GM19397 (cell line): ENCODE measurements around the gene STARD8.

Experiments
- ATAC-seq: cut with Tn5 transposase; IDR thresholded peaks from one replicate; pipeline ENCODE4 v1.9.1; 2021; ENCODE audit warnings: mild to moderate bottlenecking, moderate library complexity; ENCODE audit not compliant: unreplicated experiment

The STARD8 gene

DNA sequence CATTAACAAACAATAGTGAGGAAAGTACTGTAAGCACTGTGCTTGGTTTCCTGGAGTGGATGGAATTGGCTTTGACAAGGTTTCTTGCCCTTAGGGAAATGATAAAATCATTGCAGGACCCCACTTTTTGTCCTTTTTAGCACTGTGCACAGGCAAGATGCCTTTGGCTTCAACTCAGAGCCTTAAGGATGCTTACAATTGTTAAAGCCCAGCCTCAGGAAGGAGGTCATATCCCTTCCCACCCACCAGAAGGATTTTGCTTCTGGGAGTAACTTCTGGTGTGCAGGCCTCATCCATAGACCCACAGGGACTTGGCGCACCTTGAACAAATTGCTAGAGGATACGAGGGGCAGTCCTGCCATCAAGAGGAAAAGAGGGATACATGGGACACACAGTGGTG, 44.5 kb downstream of the STARD8 start:
- ATAC-seq: no peak

- no peak for ATAC-seq
Observed at GRCh38 chrX:68692651-68693050, 45.2 kb downstream of the STARD8 start.

DNA sequence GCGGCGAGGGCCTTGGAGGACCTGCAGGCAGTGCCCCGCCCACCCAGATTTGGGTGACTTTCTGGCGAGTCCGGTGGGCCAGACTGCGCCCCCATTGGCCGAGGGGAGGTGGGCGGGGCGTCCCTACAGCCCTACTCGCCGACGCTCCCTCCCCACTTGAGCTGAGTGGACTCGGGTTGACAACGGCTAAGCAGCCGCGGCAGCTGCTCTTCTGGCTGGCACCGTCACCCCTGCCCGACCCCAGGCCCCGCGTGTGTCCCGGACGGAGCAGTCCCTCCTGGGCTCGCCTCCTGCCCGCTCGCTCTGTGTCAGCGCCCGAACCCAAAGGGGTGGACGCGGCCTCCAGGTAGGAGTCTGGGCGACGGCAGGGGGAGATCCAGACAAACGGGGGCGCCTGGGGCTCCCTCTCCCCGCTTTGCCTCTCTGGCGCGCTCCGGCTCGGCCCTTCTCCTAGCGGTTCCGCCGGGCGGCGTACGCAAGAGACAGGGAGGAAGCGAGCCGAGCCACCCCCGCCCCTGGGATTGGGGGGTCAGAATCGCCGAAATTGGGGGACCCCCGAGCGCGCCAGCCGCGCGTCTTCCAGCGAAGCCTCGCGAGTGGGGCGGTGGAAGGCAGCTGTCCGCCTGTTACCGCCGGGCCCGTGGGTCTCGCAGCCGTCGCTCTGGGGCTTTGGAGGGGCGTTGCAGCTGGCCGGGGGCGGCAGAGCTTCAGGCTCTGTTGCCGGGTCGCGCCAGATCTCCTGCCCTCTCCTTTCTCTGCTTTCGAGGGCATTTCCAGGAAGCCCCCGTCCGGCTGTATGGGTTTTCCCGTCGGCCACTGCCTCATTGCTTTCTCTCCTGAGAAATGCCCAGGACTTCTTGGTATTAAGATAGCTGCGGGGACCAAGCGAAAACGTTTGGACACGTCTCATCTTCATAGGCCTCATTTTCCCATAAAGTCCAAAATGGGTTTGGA, 46.3 kb downstream of the STARD8 start:
- ATAC-seq: peak; percentile 51

DNA sequence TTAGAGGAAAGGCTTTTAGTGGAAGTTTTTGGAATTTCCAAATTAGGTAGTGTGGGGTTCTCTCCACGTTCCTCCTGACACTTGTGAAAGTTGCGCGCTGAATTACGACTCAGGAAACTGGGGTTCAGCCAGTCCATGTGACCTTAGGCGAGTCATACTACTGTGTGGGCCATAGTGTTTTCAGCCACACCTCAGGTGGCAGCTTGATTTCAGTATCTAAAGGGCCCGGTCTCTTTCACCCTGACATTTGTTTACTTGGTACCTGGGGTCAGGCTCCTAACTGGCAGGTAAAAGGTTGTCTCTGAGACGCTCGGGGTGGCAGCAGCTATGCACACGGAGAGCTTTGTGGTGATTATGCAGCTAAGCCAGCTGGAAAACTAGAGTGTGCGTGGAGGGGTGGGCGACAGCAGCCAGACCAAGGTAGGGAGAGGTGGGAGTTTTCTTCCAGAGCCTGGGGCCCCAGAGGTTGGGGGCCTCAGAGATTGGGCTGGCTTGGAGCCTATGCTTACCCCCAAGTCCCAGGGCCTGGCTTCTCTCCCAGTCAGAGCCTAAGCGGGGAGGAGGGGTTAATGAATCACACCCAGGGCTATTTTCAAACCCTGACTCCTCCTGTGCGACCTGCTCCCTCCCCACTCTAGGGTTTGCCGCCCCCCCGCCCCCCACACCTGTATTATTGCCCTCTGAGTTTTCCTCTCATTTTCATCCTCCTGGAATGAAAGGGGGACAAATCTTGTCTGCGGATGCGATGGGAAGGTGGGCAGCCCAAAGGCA, 47.2 kb downstream of the STARD8 start:
- no peak for ATAC-seq

GRCh38 chrX:68695206-68695845, 47.9 kb downstream of the STARD8 start:
- no peak for ATAC-seq

GRCh38 chrX:68696267-68696990, 49.0 kb downstream of the STARD8 start:
- no peak for ATAC-seq

- ATAC-seq: no peak
Observed at GRCh38 chrX:68697036-68697435, 49.6 kb downstream of the STARD8 start.

- no peak for ATAC-seq
Observed at GRCh38 chrX:68697465-68698125, 50.1 kb downstream of the STARD8 start.

GRCh38 chrX:68698942-68699341, 51.5 kb downstream of the STARD8 start:
- ATAC-seq: no peak

DNA sequence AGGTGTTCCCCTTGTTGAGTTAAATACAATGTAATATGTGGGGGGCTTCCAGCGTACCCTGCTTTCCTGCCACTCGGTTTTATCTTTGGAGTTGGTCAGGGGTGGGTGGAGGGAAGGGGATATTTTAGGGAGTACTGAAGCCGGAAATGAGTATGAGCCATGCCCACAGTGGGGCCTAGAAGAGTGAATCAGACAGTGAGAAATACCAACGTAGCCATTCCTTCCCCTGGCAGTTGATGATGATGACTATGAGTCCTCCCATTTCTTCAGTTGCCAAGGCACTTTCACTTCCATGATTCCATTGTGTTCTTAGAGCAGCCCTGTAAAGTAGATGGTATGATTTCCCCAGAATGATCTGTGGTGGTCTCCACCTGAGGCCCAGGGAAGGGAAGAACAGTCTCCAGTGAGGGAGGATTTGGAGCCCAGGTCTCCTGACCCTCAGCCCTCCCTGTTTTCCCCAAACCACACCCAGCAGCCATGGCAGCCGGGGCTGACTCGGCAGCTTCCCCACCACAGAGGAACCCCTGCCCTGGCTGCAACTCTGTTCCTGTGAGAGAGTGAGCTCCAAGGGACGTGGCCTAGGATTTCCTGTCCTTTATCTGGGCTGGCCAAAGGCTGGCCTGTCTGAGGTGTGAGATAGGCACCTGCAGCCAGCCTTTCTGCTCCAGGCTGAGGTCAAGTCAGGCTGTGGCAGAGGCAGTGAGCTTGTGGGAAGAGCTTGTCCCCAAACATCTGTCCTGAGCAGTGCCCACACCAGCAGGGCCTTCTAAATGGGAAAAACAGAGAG, 52.7 kb downstream of the STARD8 start:
- no peak for ATAC-seq

DNA sequence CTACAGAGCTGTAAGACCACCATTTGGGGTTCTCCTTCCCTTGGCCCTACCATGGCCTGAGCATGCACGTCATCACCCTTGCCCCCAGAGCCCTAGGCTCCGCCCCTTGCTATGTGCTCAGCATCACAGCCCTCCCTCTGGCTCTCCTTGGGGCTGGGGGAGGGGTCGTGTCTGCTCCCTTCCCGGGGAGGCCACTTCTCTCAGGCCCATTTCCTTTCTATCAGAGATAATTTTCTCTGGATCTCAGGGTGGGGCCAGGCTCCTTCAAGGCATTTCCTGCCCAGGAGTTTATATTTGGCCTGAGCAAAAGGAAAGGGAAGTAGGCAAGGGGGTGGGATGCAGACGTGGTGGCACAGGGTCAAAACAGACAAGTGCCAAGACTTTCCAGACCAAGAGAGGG, 55.9 kb downstream of the STARD8 start:
- ATAC-seq: no peak

GRCh38 chrX:68703846-68704245, 56.4 kb downstream of the STARD8 start:
- no peak for ATAC-seq

- ATAC-seq: no peak
Observed at GRCh38 chrX:68705986-68706385, 58.5 kb downstream of the STARD8 start.

DNA sequence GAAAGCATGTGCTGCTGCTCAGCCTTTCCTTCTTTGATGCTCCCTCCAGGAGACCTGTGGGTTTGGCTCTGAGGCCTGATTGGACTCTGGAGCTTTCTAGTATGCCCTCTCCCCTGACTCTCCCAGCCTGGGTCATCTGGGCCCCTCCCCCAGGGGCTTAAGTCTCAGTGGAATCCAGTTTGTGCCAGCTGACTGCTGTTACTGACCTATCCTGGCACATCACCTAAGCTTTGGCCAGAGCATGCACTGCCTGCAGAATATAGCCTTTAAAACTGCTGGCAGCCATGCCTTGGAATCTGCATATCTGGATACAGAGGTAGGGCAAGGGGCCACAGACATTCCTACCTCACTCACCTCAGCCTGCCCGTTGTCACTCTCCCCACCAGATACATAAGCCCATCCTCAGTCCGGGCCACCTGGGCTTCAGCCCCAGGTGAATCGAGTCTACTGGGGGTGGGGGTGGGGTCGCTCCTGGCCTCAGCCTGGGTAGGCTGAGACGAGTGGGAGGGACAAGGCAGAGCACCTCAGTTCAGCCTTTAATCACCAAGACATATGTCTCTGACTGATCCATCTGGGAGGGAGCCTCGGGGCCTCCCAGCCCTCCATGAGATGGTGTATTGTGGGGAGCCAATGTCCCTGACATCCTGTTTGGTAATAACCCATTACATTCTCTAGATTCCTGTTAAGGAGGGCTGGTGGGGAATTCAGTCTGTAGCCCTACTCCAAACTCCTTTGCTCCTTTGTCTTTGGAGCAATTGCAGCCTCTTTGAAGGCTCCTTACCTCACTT, 61.2 kb downstream of the STARD8 start:
- ATAC-seq: no peak

DNA sequence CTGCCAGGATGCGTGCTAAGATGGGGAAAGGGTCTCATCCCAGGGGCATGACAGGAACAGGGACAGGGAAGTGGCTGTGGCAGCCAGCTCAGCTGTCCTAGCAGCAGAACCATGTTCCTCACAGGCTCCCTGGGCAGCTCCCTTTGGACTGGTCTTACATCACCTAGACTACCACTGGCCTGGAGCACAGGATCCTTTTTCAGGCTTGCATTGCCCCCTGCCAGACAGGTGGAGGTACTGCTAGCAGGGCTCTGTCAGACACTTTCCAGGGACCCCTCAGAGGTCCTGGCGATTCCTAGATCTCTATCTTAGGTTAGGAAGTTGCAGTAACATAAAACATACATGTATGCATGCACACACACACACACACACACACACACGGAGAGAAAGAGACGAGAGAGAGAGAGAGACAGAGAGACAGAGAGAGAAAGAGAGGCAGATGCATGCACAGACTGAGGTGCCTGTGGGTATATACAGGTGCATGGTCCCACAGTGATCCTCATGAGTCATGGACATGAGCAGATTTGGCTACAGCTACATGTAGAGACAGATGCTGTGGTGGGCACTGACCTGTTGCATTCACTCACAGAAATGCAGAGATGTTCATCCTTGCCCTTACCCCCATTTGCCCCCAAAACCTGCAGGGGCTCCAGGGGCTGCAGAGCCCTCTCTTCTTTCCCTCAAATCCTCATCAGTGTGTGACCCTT, 63.6 kb downstream of the STARD8 start:
- no peak for ATAC-seq

DNA sequence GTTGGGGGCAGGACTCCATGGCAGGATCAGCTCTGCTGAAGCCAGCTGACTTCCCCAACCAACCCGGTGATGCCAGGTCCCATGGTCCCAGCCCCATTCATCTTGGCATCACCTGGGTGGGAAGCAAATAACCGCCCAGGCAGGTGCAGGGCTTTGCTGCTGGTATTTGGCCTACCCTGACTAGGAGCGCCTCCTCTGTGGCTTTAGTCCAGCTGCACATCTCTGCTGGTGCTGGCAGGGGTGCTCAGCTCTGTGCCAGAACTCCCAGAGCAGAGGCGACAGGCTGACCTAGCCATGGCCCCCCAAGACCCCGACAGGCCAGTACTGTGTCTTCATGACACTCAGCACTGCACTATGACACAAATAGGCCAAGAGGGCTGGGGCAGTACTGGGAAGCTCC, 64.4 kb downstream of the STARD8 start:
- no peak for ATAC-seq

- ATAC-seq: no peak
Observed at GRCh38 chrX:68714856-68715255, 67.4 kb downstream of the STARD8 start.

DNA sequence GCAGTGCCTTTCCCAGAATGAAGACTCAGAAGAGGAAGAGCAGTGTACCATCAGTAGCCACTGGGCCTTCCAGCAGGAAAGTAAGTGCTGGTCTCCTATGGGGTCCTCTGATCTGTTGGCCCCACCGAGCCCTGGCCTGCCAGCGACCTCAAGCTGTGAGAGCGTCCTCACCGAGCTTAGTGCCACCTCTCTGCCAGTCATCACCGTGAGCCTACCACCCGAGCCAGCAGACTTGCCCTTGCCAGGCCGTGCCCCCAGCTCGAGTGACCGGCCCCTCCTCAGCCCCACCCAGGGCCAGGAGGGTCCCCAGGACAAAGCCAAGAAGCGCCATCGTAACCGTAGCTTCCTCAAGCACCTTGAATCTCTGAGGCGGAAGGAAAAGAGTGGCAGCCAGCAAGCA, 69.7 kb downstream of the STARD8 start:
- no peak for ATAC-seq
